HG02840 (cell line): ENCODE data around the gene TTC38.

Experiments used
- ATAC-seq: cut with Tn5 transposase; IDR thresholded peaks from one replicate; pipeline ENCODE4 v1.9.1; 2021; ENCODE audit warnings: mild to moderate bottlenecking, moderate library complexity, moderate number of reproducible peaks; ENCODE audit not compliant: unreplicated experiment, low FRiP score

Gene TTC38

GRCh38 chr22:46322711-46323110 lies 54.9 kb downstream of the TTC38 start:
- no peak for ATAC-seq

GRCh38 chr22:46323162-46323561 lies 55.4 kb downstream of the TTC38 start:
- ATAC-seq, result no peak

- no peak for ATAC-seq
Observed at GRCh38 chr22:46326066-46326680, 58.4 kb downstream of the TTC38 start.

GRCh38 chr22:46327691-46328465 lies 60.1 kb downstream of the TTC38 start:
- ATAC-seq, result no peak

- no peak for ATAC-seq
Observed at GRCh38 chr22:46328797-46329196, 61.0 kb downstream of the TTC38 start.

GRCh38 chr22:46329616-46330015 lies 61.8 kb downstream of the TTC38 start:
- ATAC-seq, result no peak

- no peak for ATAC-seq
Observed at GRCh38 chr22:46330426-46330825, 62.6 kb downstream of the TTC38 start.

GRCh38 chr22:46331496-46331895 lies 63.7 kb downstream of the TTC38 start:
- no peak for ATAC-seq

GRCh38 chr22:46335201-46336118 lies 67.7 kb downstream of the TTC38 start, which contains the start of gene TRMU:
TRMU (plus strand) TSS chr22:46335714; CDS start chr22:46335765, 51 bp downstream.
- peak; percentile 74 for ATAC-seq

- no peak for ATAC-seq
Observed at GRCh38 chr22:46336119-46337078, 68.6 kb downstream of the TTC38 start.

- ATAC-seq, result no peak
Observed at GRCh38 chr22:46337870-46338269, 70.1 kb downstream of the TTC38 start.

- ATAC-seq, result no peak
Observed at GRCh38 chr22:46338636-46339035, 70.8 kb downstream of the TTC38 start.

- ATAC-seq, result no peak
Observed at GRCh38 chr22:46339956-46340355, 72.1 kb downstream of the TTC38 start.

GRCh38 chr22:46340676-46341075 lies 72.9 kb downstream of the TTC38 start:
- ATAC-seq, result no peak
